H1 (cell line): Measurements from ENCODE around the gene TOP2A. TPM values are rescaled to one million over a fixed set of nuclear protein-coding genes. Genes with fewer than 3 reads are reported as not detected.

Experiments
- polyA plus RNA-seq, 7 experiments: library from polyadenylated mRNA; depleted of rRNA in 3 of 7; stranded (reverse) in 5 of 7; unstranded in 2 of 7; fragments of >200 nt in 5 of 7; fragments of 200-250 nt in 2 of 7; gene quantifications; 1 replicate in 5 of 7; 2 replicates in 1 of 7; 4 replicates in 1 of 7; pipeline versions ENCODE4 v1.2.1 to v1.2.3, GENCODE V29; 2011 to 2013; ENCODE audit warnings: missing spikeins in 2 of 7, mixed read lengths in 2 of 7
- total RNA-seq: library from RNA; stranded (reverse); fragmentation: NEBNext Ultra II Directional; extraction: Animal tissue kit (Norgen Biotek cat#: 25700); gene quantifications from 2 replicates; pipeline ENCODE4 v1.2.1, GENCODE V29; 2021
- TF ChIP-seq, protein P1 (sequence below): IDR thresholded peaks from 2 replicates; pipeline ENCODE4 v1.6.1; 2012; ENCODE audit warnings: inconsistent platforms

TOP2A gene
- total and polyA plus RNA-seq, 2 of the 8 experiments (the other 6 are each of a cell fraction or from before 2014, with no cell fraction given) = 83.1 to 291 TPM

DNA sequence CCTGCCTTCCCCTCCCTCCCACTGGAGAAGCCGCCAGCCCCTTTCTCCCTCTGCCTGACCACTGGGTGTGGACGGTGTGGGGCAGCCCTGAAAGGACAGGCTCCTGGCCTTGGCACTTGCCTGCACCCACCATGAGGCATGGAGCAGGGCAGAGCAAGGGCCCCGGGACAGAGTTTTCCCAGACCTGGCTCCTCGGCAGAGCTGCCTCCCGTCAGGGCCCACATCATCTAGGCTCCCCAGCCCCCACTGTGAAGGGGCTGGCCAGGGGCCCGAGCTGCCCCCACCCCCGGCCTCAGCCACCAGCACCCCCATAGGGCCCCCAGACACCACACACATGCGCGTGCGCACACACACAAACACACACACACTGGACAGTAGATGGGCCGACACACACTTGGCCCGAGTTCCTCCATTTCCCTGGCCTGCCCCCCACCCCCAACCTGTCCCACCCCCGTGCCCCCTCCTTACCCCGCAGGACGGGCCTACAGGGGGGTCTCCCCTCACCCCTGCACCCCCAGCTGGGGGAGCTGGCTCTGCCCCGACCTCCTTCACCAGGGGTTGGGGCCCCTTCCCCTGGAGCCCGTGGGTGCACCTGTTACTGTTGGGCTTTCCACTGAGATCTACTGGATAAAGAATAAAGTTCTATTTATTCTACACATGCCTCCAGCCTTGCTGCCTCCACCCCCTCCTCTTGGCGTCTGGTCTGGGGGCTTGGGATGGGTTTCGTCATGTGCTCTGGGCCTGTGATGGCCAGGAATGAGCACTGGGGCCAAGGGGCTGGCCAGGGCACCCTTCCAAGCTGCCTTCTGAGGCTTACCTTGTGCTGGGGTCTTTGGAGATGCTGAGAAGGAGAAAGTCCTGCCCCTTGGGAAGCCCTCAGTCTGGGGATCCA is 60.5 kb downstream of the TOP2A start (continued):
- TF ChIP-seq, protein P1, sequence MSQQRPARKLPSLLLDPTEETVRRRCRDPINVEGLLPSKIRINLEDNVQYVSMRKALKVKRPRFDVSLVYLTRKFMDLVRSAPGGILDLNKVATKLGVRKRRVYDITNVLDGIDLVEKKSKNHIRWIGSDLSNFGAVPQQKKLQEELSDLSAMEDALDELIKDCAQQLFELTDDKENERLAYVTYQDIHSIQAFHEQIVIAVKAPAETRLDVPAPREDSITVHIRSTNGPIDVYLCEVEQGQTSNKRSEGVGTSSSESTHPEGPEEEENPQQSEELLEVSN = no peak
- TF ChIP-seq, all 59 proteins: peak for 0
